Measurements from ENCODE around the gene UBN2.

DNA sequence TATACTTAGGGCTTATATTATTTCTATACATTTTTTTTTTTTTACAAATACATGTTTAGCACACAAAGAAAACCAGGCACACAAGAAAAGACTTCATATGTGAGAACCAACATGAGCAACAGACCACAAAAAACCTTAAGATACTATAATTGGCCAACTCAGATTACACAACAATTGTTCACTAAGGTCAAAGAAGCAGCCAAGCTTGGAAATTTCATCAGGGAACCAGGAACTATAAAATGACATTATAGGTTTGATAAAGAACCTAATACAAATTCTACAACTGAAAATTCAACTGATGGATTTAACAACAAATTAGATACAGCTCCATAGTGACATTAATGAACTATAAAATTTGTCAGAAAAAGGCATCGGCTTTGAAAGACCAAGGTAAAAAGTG lies 124.3 kb downstream of the UBN2 start:
- TF ChIP-seq, protein P1, sequence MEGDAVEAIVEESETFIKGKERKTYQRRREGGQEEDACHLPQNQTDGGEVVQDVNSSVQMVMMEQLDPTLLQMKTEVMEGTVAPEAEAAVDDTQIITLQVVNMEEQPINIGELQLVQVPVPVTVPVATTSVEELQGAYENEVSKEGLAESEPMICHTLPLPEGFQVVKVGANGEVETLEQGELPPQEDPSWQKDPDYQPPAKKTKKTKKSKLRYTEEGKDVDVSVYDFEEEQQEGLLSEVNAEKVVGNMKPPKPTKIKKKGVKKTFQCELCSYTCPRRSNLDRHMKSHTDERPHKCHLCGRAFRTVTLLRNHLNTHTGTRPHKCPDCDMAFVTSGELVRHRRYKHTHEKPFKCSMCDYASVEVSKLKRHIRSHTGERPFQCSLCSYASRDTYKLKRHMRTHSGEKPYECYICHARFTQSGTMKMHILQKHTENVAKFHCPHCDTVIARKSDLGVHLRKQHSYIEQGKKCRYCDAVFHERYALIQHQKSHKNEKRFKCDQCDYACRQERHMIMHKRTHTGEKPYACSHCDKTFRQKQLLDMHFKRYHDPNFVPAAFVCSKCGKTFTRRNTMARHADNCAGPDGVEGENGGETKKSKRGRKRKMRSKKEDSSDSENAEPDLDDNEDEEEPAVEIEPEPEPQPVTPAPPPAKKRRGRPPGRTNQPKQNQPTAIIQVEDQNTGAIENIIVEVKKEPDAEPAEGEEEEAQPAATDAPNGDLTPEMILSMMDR (IDR thresholded peaks at IDR 0.05; ENCODE audit: low read length), result no peak
- no peak for TF ChIP-seq EZH2 (IDR thresholded peaks at IDR 0.05; ENCODE audit: borderline replicate concordance, low read length)

Data from OCI-LY1 (cell line).